Measurements from ENCODE around the gene SPCS1. TPM values are rescaled to one million over a fixed set of nuclear protein-coding genes. Genes with fewer than 3 reads are reported as not detected.

Gene SPCS1
- total and polyA plus RNA-seq, 4 experiments from 2014 or later: 90.5 to 331 (median 205) TPM

DNA sequence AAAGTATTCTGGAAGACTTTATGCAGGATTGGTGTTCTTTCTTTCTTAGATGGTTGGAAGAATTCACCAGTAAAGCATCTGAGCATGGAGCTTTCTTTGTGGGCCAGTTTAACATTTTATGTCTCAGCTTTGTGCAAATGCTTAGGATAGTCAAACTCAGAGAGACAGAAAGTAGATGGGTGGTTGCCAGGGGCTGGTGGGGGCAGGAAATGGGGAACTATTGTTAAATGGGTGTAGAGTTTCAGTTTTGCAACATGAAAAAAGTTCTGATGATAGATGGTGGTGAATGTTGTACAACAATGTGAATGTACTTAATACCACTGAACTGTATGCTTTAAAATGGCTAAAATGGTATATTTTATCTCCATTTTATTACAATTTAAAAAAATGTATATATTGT is 24.8 kb downstream of the SPCS1 start:
- Histone ChIP-seq H3K4me3 (ENCODE audit: low read length in 2 of 2) (no peak overlapping the region), H3K27ac (ENCODE audit: low read depth, low read length) (no peak overlapping the region), H3K4me1 (ENCODE audit: insufficient read depth, low read length) (no peaks in the 10 kb centered on the region), H3K36me3 (ENCODE audit: insufficient read depth, low read length) (peaks cover 9% of the 10 kb centered on the region), H3K27me3 (ENCODE audit: insufficient read depth, low read length) (no peaks in the 10 kb centered on the region), H3K9me3 (ENCODE audit: control insufficient read depth in 1 of 2, low read length in 2 of 2) (no peaks in the 10 kb centered on the region)
- ChIA-PET POLR2A (ENCODE audit: partially characterized antibody) (no interaction called here), CTCF (ENCODE audit: partially characterized antibody) (no interaction called here)
- H3K4me1 Mint-ChIP-seq: peaks cover 0 to 3% (median under 1%) of the 10 kb centered on the region in 4 donors
- DNase-seq: no peak
- peaks cover 55 to 79% of the 10 kb centered on the region in 2 donors for H3K36me3 Mint-ChIP-seq
- H3K4me3 Mint-ChIP-seq: peak overlapping the region in 1 of 8 donors; percentile 5
- no peaks in the 10 kb centered on the region for H3K27me3 Mint-ChIP-seq
- intact Hi-C loops (cut with micrococcal nuclease): no loop called here
- peak overlapping the region in 1 of 7 donors; percentile 18 for H3K27ac Mint-ChIP-seq
- peaks cover 0 to 22% (median 16%) of the 10 kb centered on the region in 8 donors for H3K9me3 Mint-ChIP-seq

DNA sequence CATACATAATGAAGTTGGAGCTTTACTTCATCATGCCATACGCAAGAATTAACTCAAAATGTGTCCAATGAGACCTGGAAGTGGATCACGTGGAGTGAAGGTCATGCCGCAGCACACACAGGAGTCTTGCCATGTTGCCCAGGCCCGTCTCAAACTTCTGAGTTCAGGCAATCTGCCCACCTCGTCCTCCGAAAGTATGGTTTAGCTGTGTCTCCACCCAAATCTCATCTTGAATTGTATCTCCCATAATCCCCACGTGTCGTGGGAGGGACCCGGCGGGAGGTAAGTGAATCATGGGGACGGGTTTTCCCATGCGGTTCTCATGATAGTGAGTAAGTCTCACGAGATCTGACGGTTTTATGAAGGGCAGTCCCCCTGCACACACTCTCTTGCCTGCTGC is 25.7 kb downstream of the SPCS1 start:
- Mint-ChIP-seq H3K4me3 (no peak overlapping the region), H3K27ac (peak overlapping the region in 1 of 7 donors; percentile 19), H3K9me3 (peaks cover 0 to 22% (median 16%) of the 10 kb centered on the region in 8 donors), H3K4me1 (peaks cover 0 to 3% (median 0%) of the 10 kb centered on the region in 4 donors), H3K36me3 (peaks cover 55 to 79% of the 10 kb centered on the region in 2 donors), H3K27me3 (no peaks in the 10 kb centered on the region)
- Histone ChIP-seq H3K9me3 (ENCODE audit: control insufficient read depth in 1 of 2, low read length in 2 of 2) (no peaks in the 10 kb centered on the region), H3K27ac (ENCODE audit: low read depth, low read length) (no peak overlapping the region), H3K27me3 (ENCODE audit: insufficient read depth, low read length) (no peaks in the 10 kb centered on the region), H3K4me1 (ENCODE audit: insufficient read depth, low read length) (no peaks in the 10 kb centered on the region), H3K4me3 (ENCODE audit: low read length in 2 of 2) (no peak overlapping the region), H3K36me3 (ENCODE audit: insufficient read depth, low read length) (peaks cover 11% of the 10 kb centered on the region)
- POLR2A ChIA-PET (ENCODE audit: partially characterized antibody): no interaction called here
- CTCF ChIA-PET (ENCODE audit: partially characterized antibody): no interaction called here
- intact Hi-C loops (cut with micrococcal nuclease): no loop called here
- no peak for DNase-seq

DNA sequence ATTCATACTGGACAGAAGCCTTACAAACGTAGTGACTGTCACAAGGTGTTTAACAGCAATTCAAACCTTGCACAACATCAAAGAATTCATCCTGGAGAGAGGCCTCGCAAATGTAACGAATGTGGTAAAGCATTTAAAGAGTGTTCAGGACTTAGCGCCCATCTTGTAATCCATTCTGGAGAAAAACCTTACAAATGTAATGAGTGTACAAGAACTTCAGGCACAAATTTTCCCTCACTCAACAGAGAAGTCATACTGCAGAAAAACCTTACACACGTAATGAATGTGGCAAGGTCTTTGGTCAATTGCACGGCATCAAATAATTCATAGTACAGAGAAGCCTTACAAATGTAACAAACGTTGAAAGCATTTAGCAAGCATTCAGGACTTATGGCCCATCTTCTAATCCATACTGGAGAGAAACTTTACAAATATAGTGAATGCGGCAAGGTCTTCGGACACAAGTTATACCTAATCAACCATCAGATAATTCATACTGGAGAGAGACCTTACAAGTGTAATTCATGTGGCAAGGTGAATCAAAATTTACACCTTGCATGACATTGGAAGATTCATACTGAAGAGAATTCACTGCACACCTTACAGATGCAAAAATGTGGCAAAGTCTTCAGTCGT is 27.5 kb downstream of the SPCS1 start:
- Histone ChIP-seq H3K36me3 (ENCODE audit: insufficient read depth, low read length) (peaks cover 11% of the 10 kb centered on the region), H3K4me1 (ENCODE audit: insufficient read depth, low read length) (no peaks in the 10 kb centered on the region), H3K27me3 (ENCODE audit: insufficient read depth, low read length) (no peaks in the 10 kb centered on the region), H3K9me3 (ENCODE audit: control insufficient read depth in 1 of 2, low read length in 2 of 2) (no peaks in the 10 kb centered on the region), H3K4me3 (ENCODE audit: low read length in 2 of 2) (no peak overlapping the region), H3K27ac (ENCODE audit: low read depth, low read length) (no peak overlapping the region)
- no peak for DNase-seq
- H3K27me3 Mint-ChIP-seq: no peaks in the 10 kb centered on the region
- H3K4me3 Mint-ChIP-seq: no peak overlapping the region
- no peak overlapping the region for H3K27ac Mint-ChIP-seq
- ChIA-PET CTCF (ENCODE audit: partially characterized antibody) (no interaction called here), POLR2A (ENCODE audit: partially characterized antibody) (no interaction called here)
- H3K36me3 Mint-ChIP-seq: peaks cover 57 to 75% of the 10 kb centered on the region in 2 donors
- H3K9me3 Mint-ChIP-seq: peaks cover 0 to 20% (median 14%) of the 10 kb centered on the region in 8 donors
- peaks cover 0 to 3% (median 0%) of the 10 kb centered on the region in 4 donors for H3K4me1 Mint-ChIP-seq
- intact Hi-C loops (cut with micrococcal nuclease): no loop called here

DNA sequence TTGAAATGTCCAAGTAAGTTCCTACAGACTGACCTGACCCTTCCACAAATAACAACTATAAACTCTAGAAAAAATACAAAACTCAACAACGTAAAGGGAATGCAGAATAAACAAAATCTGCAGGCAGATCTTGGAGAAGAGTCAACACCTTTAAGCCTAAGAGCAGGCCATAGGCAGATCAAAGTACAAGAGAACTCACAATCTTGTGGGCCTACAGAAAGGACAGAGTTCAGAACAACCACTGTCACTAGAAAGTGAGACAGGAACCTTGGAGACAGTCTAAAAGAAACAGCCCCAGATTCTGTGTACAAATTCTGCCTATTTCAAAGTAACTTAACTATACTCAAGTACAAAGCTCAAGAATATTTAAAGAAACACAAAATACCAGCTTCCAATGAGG is 33.8 kb downstream of the SPCS1 start:
- ChIA-PET CTCF (ENCODE audit: partially characterized antibody) (interaction anchor here (0.8 to 1.0 kb wide), 2 partner anchors 59 to 457 kb away, joined by 3 read pairs; no protein-coding TSS in a partner anchor), POLR2A (ENCODE audit: partially characterized antibody) (no interaction called here)
- Histone ChIP-seq H3K4me1 (ENCODE audit: insufficient read depth, low read length) (no peaks in the 10 kb centered on the region), H3K4me3 (ENCODE audit: low read length in 2 of 2) (no peak overlapping the region), H3K27me3 (ENCODE audit: insufficient read depth, low read length) (no peaks in the 10 kb centered on the region), H3K9me3 (ENCODE audit: control insufficient read depth in 1 of 2, low read length in 2 of 2) (no peaks in the 10 kb centered on the region), H3K36me3 (ENCODE audit: insufficient read depth, low read length) (peaks cover 20% of the 10 kb centered on the region), H3K27ac (ENCODE audit: low read depth, low read length) (no peak overlapping the region)
- no peaks in the 10 kb centered on the region for H3K27me3 Mint-ChIP-seq
- DNase-seq: no peak
- H3K4me3 Mint-ChIP-seq: no peak overlapping the region
- no peaks in the 10 kb centered on the region for H3K9me3 Mint-ChIP-seq
- intact Hi-C loops (cut with micrococcal nuclease): no loop called here
- H3K36me3 Mint-ChIP-seq: peaks cover 49 to 50% of the 10 kb centered on the region in 2 donors
- H3K4me1 Mint-ChIP-seq: no peaks in the 10 kb centered on the region
- no peak overlapping the region for H3K27ac Mint-ChIP-seq

DNA sequence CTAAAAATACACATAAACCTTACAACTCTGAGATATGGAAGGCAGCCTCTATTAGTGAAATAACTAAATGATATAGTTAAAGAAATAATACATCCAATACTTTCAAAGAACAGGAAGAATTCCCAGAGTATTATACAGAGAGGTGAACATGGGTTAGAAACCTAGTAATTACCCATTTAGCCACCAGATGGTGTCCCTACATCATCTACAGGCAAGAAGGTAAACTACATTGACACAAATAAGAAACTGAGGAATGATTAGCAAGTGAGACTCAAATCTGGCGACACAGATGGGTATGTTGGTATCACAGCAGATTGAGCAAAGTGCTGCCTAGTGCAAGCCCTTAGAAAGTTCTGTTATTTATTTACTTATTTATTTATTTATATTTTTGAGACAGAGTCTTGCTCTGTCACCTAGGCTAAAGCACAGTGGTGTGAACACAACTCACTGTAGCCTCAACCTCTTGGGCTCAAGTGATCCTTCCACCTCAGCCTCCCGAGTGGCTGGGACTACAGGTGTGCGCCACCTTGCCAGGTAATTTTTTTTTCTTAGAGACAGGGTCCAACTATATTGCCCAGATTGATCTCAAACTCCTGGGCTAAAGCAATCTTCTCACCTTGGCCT is 36.6 kb downstream of the SPCS1 start:
- peak in 4 of 5 donors; percentile 16 to 33 (median 27) for DNase-seq
- no peaks in the 10 kb centered on the region for H3K9me3 ChIP-seq (ENCODE audit: control insufficient read depth in 1 of 2, low read length in 2 of 2)
- no peak overlapping the region for H3K27ac ChIP-seq (ENCODE audit: low read depth, low read length)
- intact Hi-C loops (cut with micrococcal nuclease): loop anchor here (1.0 to 2.0 kb wide), 3 partner anchors 192 to 330 kb away; no protein-coding TSS in a partner anchor
- Mint-ChIP-seq H3K27me3 (no peaks in the 10 kb centered on the region), H3K27ac (no peak overlapping the region), H3K4me1 (no peaks in the 10 kb centered on the region), H3K9me3 (no peaks in the 10 kb centered on the region), H3K4me3 (no peak overlapping the region), H3K36me3 (peaks cover 47 to 55% of the 10 kb centered on the region in 2 donors)
- H3K36me3 ChIP-seq (ENCODE audit: insufficient read depth, low read length): peaks cover 31% of the 10 kb centered on the region
- H3K27me3 ChIP-seq (ENCODE audit: insufficient read depth, low read length): no peaks in the 10 kb centered on the region
- H3K4me3 ChIP-seq (ENCODE audit: low read length in 2 of 2): no peak overlapping the region
- CTCF ChIA-PET (ENCODE audit: partially characterized antibody): interaction anchor here (0.8 to 1.4 kb wide), 7 partner anchors 189 to 454 kb away, joined by 3 to 11 read pairs (median 3); no protein-coding TSS in a partner anchor
- no peaks in the 10 kb centered on the region for H3K4me1 ChIP-seq (ENCODE audit: insufficient read depth, low read length)
- POLR2A ChIA-PET (ENCODE audit: partially characterized antibody): no interaction called here

DNA sequence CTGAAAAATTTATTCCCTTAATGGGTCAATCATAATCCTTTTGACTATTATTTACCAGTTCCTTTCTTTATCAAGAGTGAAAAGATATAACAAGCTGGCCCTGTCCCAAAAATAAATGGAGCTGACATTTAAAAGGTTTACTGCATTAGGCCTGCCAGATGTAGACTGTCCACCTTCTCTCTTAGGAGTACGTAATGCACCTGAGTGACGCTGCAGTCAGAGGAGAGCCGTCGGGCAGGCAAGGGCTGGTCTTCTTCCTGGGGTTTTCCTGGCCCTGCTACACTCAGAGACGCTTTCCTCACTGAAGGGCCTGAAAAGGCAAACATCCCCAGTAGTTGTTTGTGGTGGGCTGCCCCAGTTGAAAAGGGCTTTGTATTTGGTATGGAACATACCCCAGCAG is 37.2 kb downstream of the SPCS1 start:
- Histone ChIP-seq H3K9me3 (ENCODE audit: control insufficient read depth in 1 of 2, low read length in 2 of 2) (no peaks in the 10 kb centered on the region), H3K36me3 (ENCODE audit: insufficient read depth, low read length) (peaks cover 31% of the 10 kb centered on the region), H3K4me3 (ENCODE audit: low read length in 2 of 2) (no peak overlapping the region), H3K4me1 (ENCODE audit: insufficient read depth, low read length) (no peaks in the 10 kb centered on the region), H3K27me3 (ENCODE audit: insufficient read depth, low read length) (no peaks in the 10 kb centered on the region), H3K27ac (ENCODE audit: low read depth, low read length) (no peak overlapping the region)
- intact Hi-C loops (cut with micrococcal nuclease): loop anchor here (2.0 kb wide), 2 partner anchors 192 to 244 kb away; no protein-coding TSS in a partner anchor
- Mint-ChIP-seq H3K4me1 (no peaks in the 10 kb centered on the region), H3K27ac (no peak overlapping the region), H3K27me3 (no peaks in the 10 kb centered on the region), H3K9me3 (no peaks in the 10 kb centered on the region), H3K36me3 (peaks cover 47 to 55% of the 10 kb centered on the region in 2 donors), H3K4me3 (no peak overlapping the region)
- CTCF ChIA-PET (ENCODE audit: partially characterized antibody): interaction anchor here (0.8 to 1.3 kb wide), 3 partner anchors 194 to 365 kb away, joined by 3 to 6 read pairs (median 3); no protein-coding TSS in a partner anchor
- POLR2A ChIA-PET (ENCODE audit: partially characterized antibody): no interaction called here
- no peak for DNase-seq

DNA sequence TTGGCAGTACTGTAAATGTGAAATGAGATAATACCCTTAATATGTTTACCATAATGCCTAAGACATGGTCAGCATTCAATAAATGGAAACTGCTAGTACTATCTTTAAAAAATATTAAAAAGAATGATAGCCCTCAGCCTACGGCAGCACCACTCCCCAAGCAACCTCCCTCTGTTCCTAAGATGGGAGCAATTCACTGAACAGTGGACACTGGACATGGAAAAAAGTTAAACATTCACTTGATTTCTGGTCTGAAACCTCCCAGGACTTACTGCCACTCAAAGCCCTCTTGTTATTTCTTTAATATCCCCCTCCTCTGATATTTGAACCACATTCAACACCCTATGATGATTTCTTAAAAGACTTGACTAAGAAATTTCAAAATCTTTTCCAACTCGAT is 37.8 kb downstream of the SPCS1 start:
- no peaks in the 10 kb centered on the region for H3K27me3 Mint-ChIP-seq
- DNase-seq: no peak
- Histone ChIP-seq H3K27ac (ENCODE audit: low read depth, low read length) (no peak overlapping the region), H3K4me1 (ENCODE audit: insufficient read depth, low read length) (no peaks in the 10 kb centered on the region), H3K27me3 (ENCODE audit: insufficient read depth, low read length) (no peaks in the 10 kb centered on the region), H3K9me3 (ENCODE audit: control insufficient read depth in 1 of 2, low read length in 2 of 2) (no peaks in the 10 kb centered on the region), H3K36me3 (ENCODE audit: insufficient read depth, low read length) (peaks cover 33% of the 10 kb centered on the region), H3K4me3 (ENCODE audit: low read length in 2 of 2) (no peak overlapping the region)
- H3K4me1 Mint-ChIP-seq: no peaks in the 10 kb centered on the region
- H3K27ac Mint-ChIP-seq: peak overlapping the region in 2 of 7 donors; percentile 52 to 75
- H3K4me3 Mint-ChIP-seq: no peak overlapping the region
- POLR2A ChIA-PET (ENCODE audit: partially characterized antibody): no interaction called here
- intact Hi-C loops (cut with micrococcal nuclease): loop anchor here (2.0 kb wide), 2 partner anchors 191 to 243 kb away; no protein-coding TSS in a partner anchor
- CTCF ChIA-PET (ENCODE audit: partially characterized antibody): interaction anchor here (0.8 to 1.3 kb wide), 3 partner anchors 193 to 365 kb away, joined by 3 to 6 read pairs (median 3); no protein-coding TSS in a partner anchor
- peaks cover 51 to 60% of the 10 kb centered on the region in 2 donors for H3K36me3 Mint-ChIP-seq
- no peaks in the 10 kb centered on the region for H3K9me3 Mint-ChIP-seq

All from CD4-positive, alpha-beta memory T cell (primary cell).